ENCODE measurements around the gene SPTLC3.

- TF ChIP-seq CTCF (IDR thresholded peaks at IDR 0.05; ENCODE audit: insufficient read depth, low read length) (no peak), GABPA (IDR thresholded peaks at IDR 0.05; ENCODE audit: low read depth) (no peak)
Measured at GRCh38 chr20:13105039-13105438, 96.3 kb downstream of the SPTLC3 start.

All from HL-60 (cell line).